GM21526 (cell line): ENCODE results near the gene SINHCAF.

Experiments used
- ATAC-seq: cut with Tn5 transposase; IDR thresholded peaks from one replicate; pipeline ENCODE4 v1.9.1; 2021; ENCODE audit warnings: moderate library complexity; ENCODE audit not compliant: unreplicated experiment, low FRiP score

Gene SINHCAF

GRCh38 chr12:31311634-31312258 lies 14.2 kb downstream of the SINHCAF start:
- no peak for ATAC-seq

GRCh38 chr12:31310488-31310887 lies 15.5 kb downstream of the SINHCAF start:
- ATAC-seq: no peak

GRCh38 chr12:31309279-31309678 lies 16.7 kb downstream of the SINHCAF start:
- no peak for ATAC-seq

GRCh38 chr12:31308116-31308515 lies 17.8 kb downstream of the SINHCAF start:
- ATAC-seq: no peak

- no peak for ATAC-seq
These were observed 19.1 kb downstream of the SINHCAF start for GRCh38 chr12:31306866-31307265.

GRCh38 chr12:31303466-31303865 lies 22.5 kb downstream of the SINHCAF start:
- no peak for ATAC-seq

GRCh38 chr12:31301311-31301710 lies 24.6 kb downstream of the SINHCAF start:
- ATAC-seq: no peak

- no peak for ATAC-seq
These were observed 25.2 kb downstream of the SINHCAF start for GRCh38 chr12:31300783-31301182.

- no peak for ATAC-seq
These were observed 25.6 kb downstream of the SINHCAF start for GRCh38 chr12:31300341-31300740.

GRCh38 chr12:31298922-31299321 lies 27.0 kb downstream of the SINHCAF start:
- no peak for ATAC-seq

- no peak for ATAC-seq
These were observed 27.4 kb downstream of the SINHCAF start for GRCh38 chr12:31298515-31298910.

- ATAC-seq: no peak
These were observed 28.1 kb downstream of the SINHCAF start for GRCh38 chr12:31297572-31298514.

GRCh38 chr12:31289441-31289840 lies 36.5 kb downstream of the SINHCAF start:
- ATAC-seq: no peak

GRCh38 chr12:31288381-31288780 lies 37.6 kb downstream of the SINHCAF start:
- ATAC-seq: no peak

- ATAC-seq: no peak
These were observed 45.8 kb downstream of the SINHCAF start for GRCh38 chr12:31280183-31280582.

GRCh38 chr12:31279390-31279924 lies 46.5 kb downstream of the SINHCAF start:
- no peak for ATAC-seq

- no peak for ATAC-seq
These were observed 47.1 kb downstream of the SINHCAF start for GRCh38 chr12:31278832-31279231.

GRCh38 chr12:31278424-31278823 lies 47.5 kb downstream of the SINHCAF start:
- ATAC-seq: no peak

GRCh38 chr12:31277081-31277480 lies 48.9 kb downstream of the SINHCAF start:
- no peak for ATAC-seq

GRCh38 chr12:31275491-31275890 lies 50.5 kb downstream of the SINHCAF start:
- no peak for ATAC-seq

- no peak for ATAC-seq
These were observed 51.2 kb downstream of the SINHCAF start for GRCh38 chr12:31274520-31275300.
